ENCODE results near the gene ST7L. TPM values are rescaled to one million over a fixed set of nuclear protein-coding genes. Genes with fewer than 3 reads are reported as not detected.

Gene ST7L
- total RNA-seq, 2 experiments from 2014 or later = 25.5 to 29.8 TPM

- no peak for DNase-seq
- H3K27ac Mint-ChIP-seq = no peak overlapping the region
- intact Hi-C loops (cut with DNase I, micrococcal nuclease) = no loop called here
Observed at GRCh38 chr1:112524251-112524650, 94.7 kb downstream of the ST7L start.

GRCh38 chr1:112522621-112523020, 96.3 kb downstream of the ST7L start:
- CTCF ChIA-PET = interaction anchor here (0.6 kb wide), 1 partner anchor 35 kb away, joined by 3 read pairs; no protein-coding TSS in a partner anchor
- Histone ChIP-seq H3K4me3 (ENCODE audit: low read length) (no peak overlapping the region), H3K4me1 (ENCODE audit: insufficient read depth, low read length) (no peaks in the 10 kb centered on the region), H3K27me3 (ENCODE audit: control insufficient read depth in 1 of 2, insufficient read depth in 2 of 2, low read length in 2 of 2) (no peaks in the 10 kb centered on the region), H3K27ac (ENCODE audit: low read depth in 1 of 2, low read length in 2 of 2) (no peak overlapping the region), H3K9me3 (ENCODE audit: control insufficient read depth in 1 of 2, insufficient read depth in 1 of 2, low read length in 2 of 2) (no peaks in the 10 kb centered on the region), H3K36me3 (ENCODE audit: insufficient read depth, low read length) (no peaks in the 10 kb centered on the region)
- no peaks in the 10 kb centered on the region for H3K27me3 Mint-ChIP-seq
- POLR2A ChIA-PET = no interaction called here
- H3K4me3 Mint-ChIP-seq = no peak overlapping the region
- peaks cover 4% of the 10 kb centered on the region for H3K36me3 Mint-ChIP-seq (ENCODE audit: low read depth)
- intact Hi-C loops (cut with DNase I, micrococcal nuclease) = no loop called here
- ATAC-seq (ENCODE audit: poor library complexity) (no peak), DNase-seq (no peak)
- TF ChIP-seq CTCF (IDR thresholded peaks at IDR 0.05) = no peak
- no peak overlapping the region for H3K27ac Mint-ChIP-seq
- no peaks in the 10 kb centered on the region for H3K4me1 Mint-ChIP-seq (ENCODE audit: low read depth)
- no peaks in the 10 kb centered on the region for H3K9me3 Mint-ChIP-seq

More at GRCh38 chr1:112524251-112524650, 94.7 kb downstream of the ST7L start:
- ATAC-seq (ENCODE audit: poor library complexity) = no peak
- Histone ChIP-seq H3K9me3 (ENCODE audit: control insufficient read depth in 1 of 2, insufficient read depth in 1 of 2, low read length in 2 of 2) (no peaks in the 10 kb centered on the region), H3K4me3 (ENCODE audit: low read length) (no peak overlapping the region), H3K36me3 (ENCODE audit: insufficient read depth, low read length) (no peaks in the 10 kb centered on the region), H3K27me3 (ENCODE audit: control insufficient read depth in 1 of 2, insufficient read depth in 2 of 2, low read length in 2 of 2) (no peaks in the 10 kb centered on the region), H3K27ac (ENCODE audit: low read depth in 1 of 2, low read length in 2 of 2) (no peak overlapping the region), H3K4me1 (ENCODE audit: insufficient read depth, low read length) (no peaks in the 10 kb centered on the region)
- Mint-ChIP-seq H3K36me3 (ENCODE audit: low read depth) (peaks cover 4% of the 10 kb centered on the region), H3K4me1 (ENCODE audit: low read depth) (no peaks in the 10 kb centered on the region), H3K27me3 (no peaks in the 10 kb centered on the region), H3K4me3 (no peak overlapping the region), H3K9me3 (no peaks in the 10 kb centered on the region)
- ChIA-PET CTCF (interaction anchor here (1.2 kb wide), 1 partner anchor 22 kb away, joined by 3 read pairs; no protein-coding TSS in a partner anchor), POLR2A (interaction anchor here (0.5 kb wide), 1 partner anchor 13 kb away, joined by 3 read pairs; no protein-coding TSS in a partner anchor)
- no peak for TF ChIP-seq CTCF (IDR thresholded peaks at IDR 0.05)

- Histone ChIP-seq H3K27me3 (ENCODE audit: control insufficient read depth in 1 of 2, insufficient read depth in 2 of 2, low read length in 2 of 2) (no peaks in the 10 kb centered on the region), H3K36me3 (ENCODE audit: insufficient read depth, low read length) (no peaks in the 10 kb centered on the region), H3K4me3 (ENCODE audit: low read length) (no peak overlapping the region), H3K4me1 (ENCODE audit: insufficient read depth, low read length) (no peaks in the 10 kb centered on the region), H3K27ac (ENCODE audit: low read depth in 1 of 2, low read length in 2 of 2) (no peak overlapping the region), H3K9me3 (ENCODE audit: control insufficient read depth in 1 of 2, insufficient read depth in 1 of 2, low read length in 2 of 2) (no peaks in the 10 kb centered on the region)
- H3K9me3 Mint-ChIP-seq = no peaks in the 10 kb centered on the region
- intact Hi-C loops (cut with DNase I, micrococcal nuclease) = no loop called here
- no peaks in the 10 kb centered on the region for H3K27me3 Mint-ChIP-seq
- H3K4me1 Mint-ChIP-seq (ENCODE audit: low read depth) = no peaks in the 10 kb centered on the region
- no peak overlapping the region for H3K27ac Mint-ChIP-seq
- ChIA-PET POLR2A (no interaction called here), CTCF (no interaction called here)
- TF ChIP-seq CTCF (IDR thresholded peaks at IDR 0.05) = no peak
- no peak for ATAC-seq (ENCODE audit: poor library complexity)
- H3K4me3 Mint-ChIP-seq = no peak overlapping the region
- DNase-seq = no peak
- peaks cover 4% of the 10 kb centered on the region for H3K36me3 Mint-ChIP-seq (ENCODE audit: low read depth)
Observed at GRCh38 chr1:112520166-112520565, 98.8 kb downstream of the ST7L start.

Data from CD4-positive, alpha-beta T cell (primary cell).